A549 (cell line): ENCODE results near the gene THAP4. TPM values are rescaled to one million over a fixed set of nuclear protein-coding genes. Genes with fewer than 3 reads are reported as not detected.

Experiments used
- ATAC-seq, 2 experiments: fragments of 200-7000 bp in 1 of 2; fragments of >200 bp in 1 of 2; cut with Nextera tagmentation in 1 of 2; cut with Tn5 transposase in 1 of 2; 3 replicates each; pipeline versions ENCODE4 v1.8.0 to v1.9.1; 2018 to 2020; ENCODE audit warnings: mild to moderate bottlenecking in 1 of 2, moderate library complexity in 1 of 2
- CTCF ChIA-PET: fragments of 300-600 bp; sonication (Branson Sonifier 250); formaldehyde crosslinking; extraction: SDS; loops from one replicate; lab custom pipeline; 2021; ENCODE audit warnings: antibody characterized with exemption, inconsistent platforms; lab: Yijun Ruan, JAX
- POLR2A ChIA-PET: fragments of 350-600 bp; formaldehyde crosslinking; extraction: SDS; loops from one replicate; lab custom pipeline; 2021; ENCODE audit warnings: antibody characterized with exemption, inconsistent platforms; lab: Yijun Ruan, JAX
- DNase-seq, 2 experiments: peaks; one replicate each; pipeline versions ENCODE4 v3.0.0 to v3.0.0-alpha.2; 2011 to 2016; ENCODE audit warnings: low read depth in 1 of 2, low spot score in 1 of 2
- FAIRE-seq: peaks from 2 replicates; lab custom pipeline; 2011; peaks lifted over from hg19 to GRCh38; lab: Jason Lieb, UNC
- H3K27ac ChIP-seq, 2 experiments: fragments of >200 bp; sonication (Bioruptor Twin); formaldehyde crosslinking; 3 replicates each; pipeline ENCODE4 v1.5.1; 2016 to 2017
- H3K4me1 ChIP-seq: fragments of >200 bp; sonication (Bioruptor Twin); formaldehyde crosslinking; 3 replicates; pipeline ENCODE4 v1.6.1; 2016
- H3K4me2 ChIP-seq: fragments of >200 bp; sonication (Bioruptor Twin); formaldehyde crosslinking; 3 replicates; pipeline ENCODE4 v1.6.1; 2016
- H3K4me3 ChIP-seq: fragments of >200 bp; sonication (Bioruptor Twin); formaldehyde crosslinking; 3 replicates; pipeline ENCODE4 v1.5.1; 2016
- H3K9me3 ChIP-seq: fragments of >200 bp; sonication (Bioruptor Twin); formaldehyde crosslinking; 3 replicates; pipeline ENCODE4 v1.6.1; 2016
- CEBPB ChIP-seq, 2 experiments: fragments of >200 bp in 1 of 2; sonication (Bioruptor Twin) in 1 of 2; formaldehyde crosslinking in 1 of 2; IDR thresholded peaks; 2 replicates each; pipeline ENCODE4 v1.6.1; 2012 to 2016
- CHD2 ChIP-seq: fragments of 150-350 bp; IDR thresholded peaks from 2 replicates; pipeline ENCODE4 v1.6.1; 2014; ENCODE audit warnings: low read length; ENCODE audit not compliant: partially characterized antibody
- EHMT2 ChIP-seq: fragments of 200-600 bp; sonication (generic); IDR thresholded peaks from 2 replicates; pipeline ENCODE4 v1.6.1; 2016; ENCODE audit warnings: antibody characterized with exemption, low read depth, mild to moderate bottlenecking, moderate library complexity
- HEYL ChIP-seq: fragments of 250-450 bp; sonication (Bioruptor Pico); IDR thresholded peaks from 2 replicates; pipeline ENCODE4 v1.8.0; 2021; ENCODE audit warnings: mild to moderate bottlenecking, moderate library complexity
- KDM5A ChIP-seq: fragments of 200-600 bp; sonication (generic); IDR thresholded peaks from 2 replicates; pipeline ENCODE4 v1.6.1; 2016; ENCODE audit warnings: antibody characterized with exemption, mild to moderate bottlenecking
- MAFK ChIP-seq: fragments of 450-650 bp; IDR thresholded peaks from 2 replicates; pipeline ENCODE4 v1.6.1; 2014; ENCODE audit not compliant: partially characterized antibody
- MYC ChIP-seq: IDR thresholded peaks from 2 replicates; pipeline ENCODE4 v1.6.1; 2012; ENCODE audit warnings: mild to moderate bottlenecking, inconsistent platforms, low read length, improper control_type of control experiment, borderline replicate concordance
- RCOR1 ChIP-seq: fragments of 150-350 bp; IDR thresholded peaks from 2 replicates; pipeline ENCODE4 v1.6.1; 2014; ENCODE audit warnings: antibody characterized with exemption, low read length, low read depth
- WGBS: methylation state at CpG from one replicate; pipeline ENCODE4 v1.1.6; 2017; ENCODE audit errors: missing lambda C conversion rate; 5-methylcytosine and 5-hydroxymethylcytosine counted together
- polyA plus RNA-seq, 4 experiments: library from polyadenylated mRNA; depleted of rRNA in 3 of 4; stranded (reverse); fragments of >200 nt; fragmentation: RNase III in 1 of 4; extraction: RNeasy Plus Mini Kit Qiagen cat#74134 plus additional on column Dnase treatment in 1 of 4; gene quantifications; 2 replicates in 3 of 4; 3 replicates in 1 of 4; pipeline ENCODE4 v1.2.3, GENCODE V29; 2011 to 2017
- TF ChIP-seq, protein P1 (sequence below): fragments of 250-450 bp; sonication (Bioruptor Pico); IDR thresholded peaks from 2 replicates; pipeline ENCODE4 v1.5.0; 2021; ENCODE audit warnings: mild to moderate bottlenecking, moderate library complexity, borderline replicate concordance
- TF ChIP-seq, protein P2 (sequence below): fragments of 200-600 bp; sonication (generic); IDR thresholded peaks from 2 replicates; pipeline ENCODE4 v1.6.1; 2016; ENCODE audit warnings: antibody characterized with exemption, mild to moderate bottlenecking, moderate library complexity

THAP4 gene
- polyA plus RNA-seq, 2 of the 4 experiments (the other 2 are of a cell fraction), result 36.1 to 51.0 TPM

DNA sequence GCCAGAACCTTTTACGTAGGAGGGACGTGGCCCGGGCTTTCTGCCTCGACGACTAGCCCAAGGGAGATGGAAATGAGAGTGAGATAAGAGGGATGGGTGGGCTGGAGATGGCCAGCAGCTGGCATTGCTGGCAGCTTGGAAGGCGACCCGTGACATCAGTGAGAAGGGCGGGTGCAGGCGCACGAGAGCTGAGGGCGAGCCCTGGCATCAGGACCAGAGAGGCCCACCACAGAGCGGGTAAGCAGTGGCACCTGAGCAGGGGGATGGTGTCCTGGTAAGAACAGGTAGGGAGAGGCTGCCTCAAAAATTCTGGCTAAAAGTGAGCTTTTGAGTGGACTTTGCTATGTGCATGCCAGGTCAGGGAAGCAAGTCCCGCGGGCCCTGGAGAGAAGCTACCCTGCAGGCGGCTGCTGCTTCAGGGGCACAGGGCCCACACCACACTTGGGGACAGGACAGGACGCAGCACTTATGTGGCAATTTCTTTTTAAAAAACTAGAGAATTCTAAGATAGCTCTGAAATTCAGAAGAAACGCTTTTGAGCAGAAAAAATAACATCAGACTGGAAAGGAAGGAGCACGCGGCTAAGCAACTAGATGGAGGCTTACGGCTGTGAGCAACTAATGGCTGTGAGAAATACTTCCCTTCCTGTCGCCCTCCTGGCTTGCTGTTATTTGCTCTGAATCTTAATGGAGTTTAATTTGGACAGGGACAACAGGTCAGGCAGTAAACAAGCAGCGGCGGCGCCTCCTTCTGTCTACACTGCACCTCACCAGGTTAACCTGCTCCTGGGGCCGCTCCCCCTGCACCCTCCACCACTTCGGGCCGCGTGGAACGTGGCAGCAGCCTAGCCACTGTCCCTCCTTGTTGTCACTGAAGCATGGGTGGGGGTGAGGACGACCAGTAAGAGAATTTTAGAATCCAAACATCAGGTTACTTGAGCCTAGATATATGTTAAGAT is 20.5 kb downstream of the THAP4 start:
- 88% methylated on average over 29 of the region's 30 CpGs for WGBS
- Histone ChIP-seq H3K4me3 (no peak overlapping the region), H3K4me1 (no peaks in the 10 kb centered on the region; the same call in 2 of the 3 replicates), H3K27ac (no peak overlapping the region), H3K4me2 (no peak overlapping the region), H3K9me3 (no peaks in the 10 kb centered on the region)
- CTCF ChIA-PET, result interaction anchor here (1.5 to 1.8 kb wide), 2 partner anchors 11 to 42 kb away, joined by 4 to 5 read pairs; no protein-coding TSS in a partner anchor
- no peak for FAIRE-seq
- ATAC-seq, result no peak
- no peak for DNase-seq
- POLR2A ChIA-PET, result no interaction called here
- TF ChIP-seq MAFK (no peak), EHMT2 (no peak), CEBPB (IDR thresholded peaks at IDR 0.05) (no peak), RCOR1 (no peak), MYC (no peak)
- TF ChIP-seq, protein P1, sequence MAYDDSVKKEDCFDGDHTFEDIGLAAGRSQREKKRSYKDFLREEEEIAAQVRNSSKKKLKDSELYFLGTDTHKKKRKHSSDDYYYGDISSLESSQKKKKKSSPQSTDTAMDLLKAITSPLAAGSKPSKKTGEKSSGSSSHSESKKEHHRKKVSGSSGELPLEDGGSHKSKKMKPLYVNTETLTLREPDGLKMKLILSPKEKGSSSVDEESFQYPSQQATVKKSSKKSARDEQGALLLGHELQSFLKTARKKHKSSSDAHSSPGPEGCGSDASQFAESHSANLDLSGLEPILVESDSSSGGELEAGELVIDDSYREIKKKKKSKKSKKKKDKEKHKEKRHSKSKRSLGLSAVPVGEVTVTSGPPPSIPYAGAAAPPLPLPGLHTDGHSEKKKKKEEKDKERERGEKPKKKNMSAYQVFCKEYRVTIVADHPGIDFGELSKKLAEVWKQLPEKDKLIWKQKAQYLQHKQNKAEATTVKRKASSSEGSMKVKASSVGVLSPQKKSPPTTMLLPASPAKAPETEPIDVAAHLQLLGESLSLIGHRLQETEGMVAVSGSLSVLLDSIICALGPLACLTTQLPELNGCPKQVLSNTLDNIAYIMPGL (CRISPR knock-in tag), result no peak

DNA sequence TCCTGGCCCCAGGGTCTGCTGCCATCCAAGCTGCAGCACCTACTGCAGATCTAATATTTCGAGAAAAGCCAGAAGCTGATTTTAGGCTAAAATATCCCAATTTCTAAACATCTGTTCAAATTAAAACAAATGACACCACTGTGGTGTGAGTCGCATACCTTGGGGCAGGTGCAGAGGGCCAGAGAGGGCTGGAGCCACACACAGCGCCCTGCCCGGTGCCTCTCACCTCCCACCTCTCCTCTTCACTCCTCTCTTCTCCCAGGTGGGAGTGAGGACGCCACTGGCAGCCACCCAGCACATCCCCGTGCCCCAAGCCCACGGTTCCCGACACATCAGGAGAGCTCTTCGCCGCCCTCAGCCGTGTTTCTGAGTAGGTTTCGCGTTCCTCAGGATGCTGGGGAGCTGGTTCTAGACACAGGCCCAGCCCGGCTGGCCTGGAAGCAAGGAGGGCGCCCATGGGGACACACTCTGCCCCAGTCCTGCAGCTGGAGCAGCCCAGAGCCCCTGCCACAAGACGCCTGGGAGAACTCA is 21.4 kb downstream of the THAP4 start:
- TF ChIP-seq, protein P2, sequence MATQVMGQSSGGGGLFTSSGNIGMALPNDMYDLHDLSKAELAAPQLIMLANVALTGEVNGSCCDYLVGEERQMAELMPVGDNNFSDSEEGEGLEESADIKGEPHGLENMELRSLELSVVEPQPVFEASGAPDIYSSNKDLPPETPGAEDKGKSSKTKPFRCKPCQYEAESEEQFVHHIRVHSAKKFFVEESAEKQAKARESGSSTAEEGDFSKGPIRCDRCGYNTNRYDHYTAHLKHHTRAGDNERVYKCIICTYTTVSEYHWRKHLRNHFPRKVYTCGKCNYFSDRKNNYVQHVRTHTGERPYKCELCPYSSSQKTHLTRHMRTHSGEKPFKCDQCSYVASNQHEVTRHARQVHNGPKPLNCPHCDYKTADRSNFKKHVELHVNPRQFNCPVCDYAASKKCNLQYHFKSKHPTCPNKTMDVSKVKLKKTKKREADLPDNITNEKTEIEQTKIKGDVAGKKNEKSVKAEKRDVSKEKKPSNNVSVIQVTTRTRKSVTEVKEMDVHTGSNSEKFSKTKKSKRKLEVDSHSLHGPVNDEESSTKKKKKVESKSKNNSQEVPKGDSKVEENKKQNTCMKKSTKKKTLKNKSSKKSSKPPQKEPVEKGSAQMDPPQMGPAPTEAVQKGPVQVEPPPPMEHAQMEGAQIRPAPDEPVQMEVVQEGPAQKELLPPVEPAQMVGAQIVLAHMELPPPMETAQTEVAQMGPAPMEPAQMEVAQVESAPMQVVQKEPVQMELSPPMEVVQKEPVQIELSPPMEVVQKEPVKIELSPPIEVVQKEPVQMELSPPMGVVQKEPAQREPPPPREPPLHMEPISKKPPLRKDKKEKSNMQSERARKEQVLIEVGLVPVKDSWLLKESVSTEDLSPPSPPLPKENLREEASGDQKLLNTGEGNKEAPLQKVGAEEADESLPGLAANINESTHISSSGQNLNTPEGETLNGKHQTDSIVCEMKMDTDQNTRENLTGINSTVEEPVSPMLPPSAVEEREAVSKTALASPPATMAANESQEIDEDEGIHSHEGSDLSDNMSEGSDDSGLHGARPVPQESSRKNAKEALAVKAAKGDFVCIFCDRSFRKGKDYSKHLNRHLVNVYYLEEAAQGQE, result no peak
- Histone ChIP-seq H3K4me1 (no peaks in the 10 kb centered on the region; the same call in 2 of the 3 replicates), H3K4me3 (no peak overlapping the region), H3K9me3 (no peaks in the 10 kb centered on the region), H3K4me2 (no peak overlapping the region), H3K27ac (no peak overlapping the region)
- DNase-seq, result no peak
- WGBS, result 93% methylated on average over 15 of the region's 16 CpGs
- ATAC-seq, result no peak
- ChIA-PET POLR2A (no interaction called here), CTCF (interaction anchor here (1.5 to 1.8 kb wide), 2 partner anchors 10 to 43 kb away, joined by 4 to 5 read pairs; no protein-coding TSS in a partner anchor)
- no peak for FAIRE-seq

DNA sequence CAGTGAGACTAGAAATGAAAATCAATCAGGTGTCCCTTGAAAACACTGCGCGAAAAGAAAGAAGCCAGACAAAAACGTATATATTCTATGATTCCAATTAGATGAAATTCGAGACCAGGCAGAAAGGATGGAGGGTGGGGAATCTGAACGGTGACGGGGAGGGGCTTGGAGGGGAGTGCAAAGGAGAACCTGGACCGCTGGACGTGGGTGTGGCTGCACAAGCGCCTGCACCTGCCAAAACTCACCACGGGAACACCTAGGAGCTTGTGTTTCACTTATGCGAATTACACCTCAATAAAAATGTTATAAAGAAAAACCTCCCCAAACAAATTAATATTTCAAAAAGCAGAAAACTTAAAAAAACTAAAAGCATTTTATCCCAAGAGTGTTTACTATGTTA is 21.9 kb downstream of the THAP4 start:
- ChIA-PET CTCF (interaction anchor here (1.5 to 1.8 kb wide), 2 partner anchors 9 to 43 kb away, joined by 4 to 5 read pairs; no protein-coding TSS in a partner anchor), POLR2A (no interaction called here)
- 84% methylated on average over 11 of the region's 11 CpGs for WGBS
- ATAC-seq, result no peak
- FAIRE-seq, result no peak
- no peak overlapping the region for H3K27ac ChIP-seq
- no peak for DNase-seq
- H3K4me3 ChIP-seq, result no peak overlapping the region
- no peaks in the 10 kb centered on the region for H3K9me3 ChIP-seq
- TF ChIP-seq CHD2 (no peak), HEYL (no peak), KDM5A (no peak)
- no peaks in the 10 kb centered on the region; the same call in 2 of the 3 replicates for H3K4me1 ChIP-seq
- H3K4me2 ChIP-seq, result no peak overlapping the region
